Mesenchymal stem cell (in vitro differentiated cells and primary cell): ENCODE data around the gene TRNP1.
A peak's percentile ranks its signal among the peaks of the same experiment; 100 is the strongest.

Source experiments
- DNase-seq: peaks from one replicate; pipeline ENCODE4 v3.0.0-alpha.2; 2013
- H2AFZ ChIP-seq: one replicate; pipeline ENCODE4 v1.6.1; 2013; ENCODE audit warnings: low read depth, mild to moderate bottlenecking, control low read depth, inconsistent platforms, low read length, moderate library complexity
- H2AK5ac ChIP-seq: 2 replicates; pipeline ENCODE4 v1.6.1; 2013; ENCODE audit warnings: low read length, moderate library complexity, mild to moderate bottlenecking, inconsistent platforms; ENCODE audit not compliant: severe bottlenecking
- H2BK120ac ChIP-seq: one replicate; pipeline ENCODE4 v1.6.1; 2013; ENCODE audit warnings: low read depth, mild to moderate bottlenecking, inconsistent platforms, low read length, moderate library complexity
- H2BK12ac ChIP-seq, 2 experiments: one replicate each; pipeline ENCODE4 v1.6.1; 2013; ENCODE audit warnings: inconsistent platforms in 2 of 2, low read length in 2 of 2, mild to moderate bottlenecking in 2 of 2, moderate library complexity in 2 of 2, control low read depth in 1 of 2
- H2BK15ac ChIP-seq: one replicate; pipeline ENCODE4 v1.6.1; 2013; ENCODE audit warnings: mild to moderate bottlenecking, low read depth, inconsistent platforms; ENCODE audit not compliant: poor library complexity, severe bottlenecking
- H2BK5ac ChIP-seq: 2 replicates; pipeline ENCODE4 v1.6.1; 2013; ENCODE audit warnings: low read depth, mild to moderate bottlenecking, low read length, control low read depth, inconsistent platforms; ENCODE audit not compliant: poor library complexity, severe bottlenecking
- H3K14ac ChIP-seq, 2 experiments: one replicate each; pipeline ENCODE4 v1.6.1; 2013; ENCODE audit warnings: inconsistent platforms in 2 of 2, low read length in 2 of 2, control low read depth in 1 of 2, mild to moderate bottlenecking in 1 of 2, moderate library complexity in 1 of 2
- H3K18ac ChIP-seq, 2 experiments: one replicate each; pipeline ENCODE4 v1.6.1; 2013; ENCODE audit warnings: inconsistent platforms in 2 of 2, low read length in 2 of 2, control low read depth in 1 of 2, low read depth in 1 of 2, mild to moderate bottlenecking in 1 of 2
- H3K23ac ChIP-seq, 2 experiments: one replicate each; pipeline ENCODE4 v1.6.1; 2013; ENCODE audit warnings: inconsistent platforms in 2 of 2, low read length in 2 of 2, mild to moderate bottlenecking in 2 of 2, moderate library complexity in 2 of 2, control low read depth in 1 of 2
- H3K27ac ChIP-seq: 2 replicates; pipeline ENCODE4 v1.5.1; 2013; ENCODE audit warnings: mild to moderate bottlenecking, moderate library complexity, low read length, control low read depth, inconsistent platforms; ENCODE audit not compliant: poor library complexity, severe bottlenecking
- H3K27me3 ChIP-seq, 2 experiments: 2 replicates each; pipeline versions ENCODE4 v1.6.1 to v1.7.0; 2013; ENCODE audit warnings: low read length in 2 of 2, mild to moderate bottlenecking in 2 of 2, moderate library complexity in 2 of 2, control low read depth in 1 of 2, inconsistent platforms in 1 of 2; ENCODE audit not compliant: control insufficient read depth in 1 of 2, insufficient read depth in 1 of 2
- H3K36me3 ChIP-seq, 2 experiments: 2 replicates each; pipeline versions ENCODE4 v1.6.1 to v1.7.0; 2013; ENCODE audit warnings: low read length in 2 of 2, control low read depth in 1 of 2, inconsistent platforms in 1 of 2, low read depth in 1 of 2, mild to moderate bottlenecking in 1 of 2; ENCODE audit not compliant: insufficient read depth in 2 of 2, control insufficient read depth in 1 of 2
- H3K4ac ChIP-seq, 2 experiments: one replicate each; pipeline ENCODE4 v1.6.1; 2013; ENCODE audit warnings: inconsistent platforms in 2 of 2, low read length in 2 of 2, mild to moderate bottlenecking in 2 of 2, moderate library complexity in 2 of 2, control low read depth in 1 of 2, low read depth in 1 of 2
- H3K4me1 ChIP-seq: 2 replicates; pipeline ENCODE4 v1.6.1; 2013; ENCODE audit warnings: low read depth, low read length, control low read depth; ENCODE audit not compliant: control insufficient read depth, insufficient read depth
- H3K4me2 ChIP-seq: 2 replicates; pipeline ENCODE4 v1.6.1; 2013; ENCODE audit warnings: low read length, mild to moderate bottlenecking, inconsistent platforms; ENCODE audit not compliant: poor library complexity, severe bottlenecking
- H3K4me3 ChIP-seq, 2 experiments: 2 replicates each; pipeline versions ENCODE4 v1.5.1 to v1.7.0; 2013; ENCODE audit warnings: low read length in 2 of 2, mild to moderate bottlenecking in 2 of 2, control low read depth in 1 of 2, low read depth in 1 of 2; ENCODE audit not compliant: insufficient read depth in 1 of 2
- H3K79me1 ChIP-seq: replicated peaks from 2 replicates; pipeline ENCODE4 v1.6.1; 2013; ENCODE audit warnings: mild to moderate bottlenecking, control low read depth, low read length, inconsistent platforms; ENCODE audit not compliant: poor library complexity, severe bottlenecking
- H3K9ac ChIP-seq: 2 replicates; pipeline ENCODE4 v1.7.0; 2013; ENCODE audit warnings: mild to moderate bottlenecking, low read length, moderate library complexity
- H3K9me3 ChIP-seq: 2 replicates; pipeline ENCODE4 v1.7.0; 2013; ENCODE audit warnings: mild to moderate bottlenecking, low read length; ENCODE audit not compliant: control insufficient read depth
- H4K8ac ChIP-seq: one replicate; pipeline ENCODE4 v1.6.1; 2013; ENCODE audit warnings: inconsistent platforms, mild to moderate bottlenecking, low read length, moderate library complexity
- H4K91ac ChIP-seq: one replicate; pipeline ENCODE4 v1.6.1; 2013; ENCODE audit warnings: mild to moderate bottlenecking, low read length, inconsistent platforms
- WGBS: methylation state at CpG from one replicate; pipeline ENCODE4 v1.1.7; 2013; ENCODE audit warnings: mixed read lengths; 5-methylcytosine and 5-hydroxymethylcytosine counted together

Gene TRNP1

GRCh38 chr1:26971590-26971989, 21.9 kb upstream of the TRNP1 start:
- peak overlapping the region in 1 of 2 experiments; percentile 51 for H2BK12ac ChIP-seq
- H3K23ac ChIP-seq, result no peak overlapping the region
- H2BK120ac ChIP-seq, result no peak overlapping the region
- no peak overlapping the region for H3K27ac ChIP-seq
- no peaks in the 10 kb centered on the region for H3K9me3 ChIP-seq
- H3K79me1 ChIP-seq, result no peaks in the 10 kb centered on the region
- peak overlapping the region; percentile 62 for H2AK5ac ChIP-seq
- no peak overlapping the region for H3K14ac ChIP-seq
- H3K4me1 ChIP-seq, result peaks cover 14% of the 10 kb centered on the region
- peak overlapping the region in 1 of 2 experiments; percentile 54 for H3K4ac ChIP-seq
- peaks cover 0 to 27% of the 10 kb centered on the region in 2 experiments for H3K27me3 ChIP-seq
- no peak overlapping the region for H3K4me2 ChIP-seq
- peak overlapping the region; percentile 8 for H4K91ac ChIP-seq
- H4K8ac ChIP-seq, result peak overlapping the region; percentile 10
- H2BK15ac ChIP-seq, result peak overlapping the region; percentile 6
- WGBS, result 79% methylated on average over 3 of the region's 3 CpGs
- no peak for DNase-seq
- H3K4me3 ChIP-seq, result no peak overlapping the region
- no peak overlapping the region for H3K9ac ChIP-seq
- H3K18ac ChIP-seq, result peak overlapping the region; percentile 25 to 73
- no peak overlapping the region for H2BK5ac ChIP-seq
- no peak overlapping the region for H2AFZ ChIP-seq
- H3K36me3 ChIP-seq, result no peaks in the 10 kb centered on the region

GRCh38 chr1:26972390-26972789, 21.1 kb upstream of the TRNP1 start:
- Histone ChIP-seq H3K4me1 (peaks cover 14% of the 10 kb centered on the region), H3K36me3 (no peaks in the 10 kb centered on the region), H2BK120ac (no peak overlapping the region), H2BK5ac (no peak overlapping the region), H3K4me2 (no peak overlapping the region), H3K27me3 (peaks cover 0 to 23% of the 10 kb centered on the region in 2 experiments), H3K79me1 (no peaks in the 10 kb centered on the region), H3K9me3 (no peaks in the 10 kb centered on the region), H3K4ac (peak overlapping the region in 1 of 2 experiments; percentile 0), H2BK15ac (no peak overlapping the region), H2BK12ac (peak overlapping the region; percentile 32 to 51), H3K9ac (no peak overlapping the region), H4K8ac (peak overlapping the region; percentile 27), H3K27ac (no peak overlapping the region), H3K18ac (no peak overlapping the region), H3K23ac (no peak overlapping the region), H4K91ac (peak overlapping the region; percentile 8), H2AK5ac (no peak overlapping the region), H3K4me3 (no peak overlapping the region), H2AFZ (no peak overlapping the region), H3K14ac (no peak overlapping the region)
- WGBS, result 38% methylated on average over 6 of the region's 6 CpGs
- no peak for DNase-seq

GRCh38 chr1:26972821-26973220, 20.7 kb upstream of the TRNP1 start:
- no peak overlapping the region for H3K18ac ChIP-seq
- H3K36me3 ChIP-seq, result no peaks in the 10 kb centered on the region
- no peak overlapping the region for H4K91ac ChIP-seq
- no peak overlapping the region for H2BK120ac ChIP-seq
- WGBS, result 78% methylated on average over 3 of the region's 4 CpGs
- H2BK15ac ChIP-seq, result no peak overlapping the region
- no peak overlapping the region for H3K9ac ChIP-seq
- no peak overlapping the region for H3K27ac ChIP-seq
- H3K4me2 ChIP-seq, result no peak overlapping the region
- H3K9me3 ChIP-seq, result no peaks in the 10 kb centered on the region
- H3K4me1 ChIP-seq, result peaks cover 14% of the 10 kb centered on the region
- H3K27me3 ChIP-seq, result peaks cover 0 to 22% of the 10 kb centered on the region in 2 experiments
- DNase-seq, result no peak
- peak overlapping the region; percentile 58 for H2AK5ac ChIP-seq
- H3K4ac ChIP-seq, result no peak overlapping the region
- H3K79me1 ChIP-seq, result no peaks in the 10 kb centered on the region
- H3K14ac ChIP-seq, result no peak overlapping the region
- no peak overlapping the region for H2BK5ac ChIP-seq
- no peak overlapping the region for H4K8ac ChIP-seq
- H3K4me3 ChIP-seq, result no peak overlapping the region
- H2AFZ ChIP-seq, result no peak overlapping the region
- no peak overlapping the region for H3K23ac ChIP-seq
- no peak overlapping the region for H2BK12ac ChIP-seq

GRCh38 chr1:26976621-26977510, 16.6 kb upstream of the TRNP1 start:
- H4K8ac ChIP-seq, result no peak overlapping the region
- H3K27ac ChIP-seq, result no peak overlapping the region
- H2BK12ac ChIP-seq, result no peak overlapping the region
- no peak overlapping the region for H2BK120ac ChIP-seq
- H3K9me3 ChIP-seq, result no peaks in the 10 kb centered on the region
- no peaks in the 10 kb centered on the region for H3K36me3 ChIP-seq
- H2BK15ac ChIP-seq, result no peak overlapping the region
- no peak overlapping the region for H2AFZ ChIP-seq
- 72% methylated on average over 2 of the region's 3 CpGs for WGBS
- no peaks in the 10 kb centered on the region for H3K79me1 ChIP-seq
- H3K4ac ChIP-seq, result no peak overlapping the region
- no peak overlapping the region for H4K91ac ChIP-seq
- H3K4me3 ChIP-seq, result no peak overlapping the region
- no peak overlapping the region for H2BK5ac ChIP-seq
- no peak overlapping the region for H2AK5ac ChIP-seq
- H3K4me2 ChIP-seq, result no peak overlapping the region
- H3K18ac ChIP-seq, result no peak overlapping the region
- no peak overlapping the region for H3K23ac ChIP-seq
- no peak overlapping the region for H3K14ac ChIP-seq
- no peak overlapping the region for H3K9ac ChIP-seq
- peaks cover 0 to 2% of the 10 kb centered on the region in 2 experiments for H3K27me3 ChIP-seq
- no peak for DNase-seq
- peaks cover 8% of the 10 kb centered on the region for H3K4me1 ChIP-seq
